PC-9 (cell line): ENCODE measurements around the gene IQCH. TPM values are rescaled to one million over a fixed set of nuclear protein-coding genes. Genes with fewer than 3 reads are reported as not detected.

Source experiments
- BruUV-seq: library from RNA; stranded (reverse); fragments of 400-500 nt; replicated peaks from 2 replicates; lab custom pipeline; 2021; lab: Mats Ljungman, UMichigan
- CTCF ChIA-PET: fragments of 300-600 bp; sonication (Branson Sonifier 250); formaldehyde crosslinking; loops from one replicate; lab custom pipeline; 2022; ENCODE audit warnings: antibody characterized with exemption; lab: Charles Lee
- POLR2A ChIA-PET: fragments of 300-600 bp; sonication (Branson Sonifier 250); formaldehyde crosslinking; loops from one replicate; lab custom pipeline; 2022; ENCODE audit warnings: antibody characterized with exemption; ENCODE audit not compliant: unreplicated experiment; lab: Charles Lee
- DNase-seq, 2 experiments: peaks; one replicate each; pipeline versions ENCODE4 v3.0.0 to v3.0.0-alpha.2; 2015 to 2022; ENCODE audit warnings: mixed read lengths in 1 of 2
- H2AFZ ChIP-seq: fragments of 200-600 bp; sonication (generic); 2 replicates; pipeline ENCODE4 v1.8.1; 2017; ENCODE audit warnings: antibody characterized with exemption
- H3F3A ChIP-seq: fragments of 200-600 bp; sonication (generic); 2 replicates; pipeline ENCODE4 v1.8.1; 2017; ENCODE audit warnings: antibody characterized with exemption, mild to moderate bottlenecking, low read depth; ENCODE audit not compliant: insufficient read depth
- H3K27ac ChIP-seq: fragments of 200-600 bp; sonication (generic); 2 replicates; pipeline ENCODE4 v1.6.1; 2016; ENCODE audit warnings: mixed run types
- H3K27me3 ChIP-seq: fragments of 200-600 bp; sonication (generic); 2 replicates; pipeline ENCODE4 v1.6.1; 2016; ENCODE audit warnings: low read depth, mixed run types; ENCODE audit not compliant: insufficient read depth
- H3K36me3 ChIP-seq: fragments of 200-600 bp; sonication (generic); 2 replicates; pipeline ENCODE4 v1.6.1; 2016; ENCODE audit warnings: low read depth, mixed run types
- H3K4me1 ChIP-seq: fragments of 200-600 bp; sonication (generic); replicated peaks from 2 replicates; pipeline ENCODE4 v1.6.1; 2016; ENCODE audit warnings: mixed run types; ENCODE audit not compliant: insufficient read depth
- H3K4me2 ChIP-seq: fragments of 200-600 bp; sonication (generic); 2 replicates; pipeline ENCODE4 v1.6.1; 2017; ENCODE audit warnings: mixed run types
- H3K4me3 ChIP-seq: fragments of 200-600 bp; sonication (generic); 2 replicates; pipeline ENCODE4 v1.6.1; 2016; ENCODE audit warnings: mixed run types
- H3K79me2 ChIP-seq: fragments of 200-600 bp; sonication (generic); 2 replicates; pipeline ENCODE4 v1.6.1; 2017; ENCODE audit warnings: low read depth, mixed run types
- H3K9me2 ChIP-seq: fragments of 200-600 bp; sonication (generic); 2 replicates; pipeline ENCODE4 v1.8.1; 2017; ENCODE audit warnings: mild to moderate bottlenecking; ENCODE audit not compliant: insufficient read depth
- H3K9me3 ChIP-seq: fragments of 200-600 bp; sonication (generic); 2 replicates; pipeline ENCODE4 v1.8.1; 2016; ENCODE audit warnings: low read depth; ENCODE audit not compliant: insufficient read depth
- H4K20me1 ChIP-seq: fragments of 200-600 bp; sonication (generic); 2 replicates; pipeline ENCODE4 v1.8.1; 2017; ENCODE audit not compliant: insufficient read depth
- CTCF ChIP-seq: fragments of 200-600 bp; sonication (generic); conservative IDR thresholded peaks from 2 replicates; pipeline ENCODE4 v1.6.1; 2017; ENCODE audit warnings: mixed run types, antibody characterized with exemption, mild to moderate bottlenecking, moderate library complexity
- EZH2 ChIP-seq: fragments of 200-600 bp; sonication (generic); IDR thresholded peaks from 2 replicates; pipeline ENCODE4 v1.8.0; 2017; ENCODE audit warnings: antibody characterized with exemption, low read depth
- intact Hi-C: fragments of 100-400 bp; cut with micrococcal nuclease; formaldehyde crosslinking; loops from one replicate; pipeline ENCODE4 v1.10.0; 2022; ENCODE audit not compliant: unreplicated experiment
- total RNA-seq: library from RNA; stranded (reverse); gene quantifications from 2 replicates; pipeline ENCODE4 v1.2.3, GENCODE V29; 2021

The IQCH gene
- total RNA-seq, 1 experiment from 2014 or later = 7.5 TPM

DNA sequence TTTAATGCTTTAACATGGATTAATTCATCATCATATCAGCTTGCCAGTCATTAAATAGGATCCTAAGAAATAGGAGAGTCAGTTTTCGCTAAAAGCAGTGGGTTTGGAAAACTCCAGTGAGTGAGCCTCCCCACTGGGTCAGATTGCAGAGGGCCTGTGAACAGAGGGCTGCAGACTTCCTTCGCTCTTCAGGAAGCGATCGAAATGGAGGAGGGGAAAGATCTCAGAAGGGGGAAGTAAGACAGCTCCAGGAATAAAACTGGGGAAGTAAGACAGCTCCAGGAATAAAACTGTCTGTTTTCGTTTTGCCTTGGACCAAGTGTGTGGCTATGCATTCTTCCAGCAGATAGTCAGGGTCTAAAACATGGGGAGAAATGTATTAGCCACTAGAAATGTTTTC is 141.5 kb downstream of the IQCH start:
- ChIA-PET CTCF (no interaction called here), POLR2A (interaction anchor here (0.7 kb wide), 1 partner anchor 14 kb away, joined by 3 read pairs; no protein-coding TSS in a partner anchor)
- Histone ChIP-seq H2AFZ (no peak overlapping the region), H3K27ac (no peak overlapping the region), H3K9me2 (no peaks in the 10 kb centered on the region), H3K4me3 (no peak overlapping the region), H3K4me2 (no peak overlapping the region), H3K27me3 (no peaks in the 10 kb centered on the region), H3K79me2 (no peaks in the 10 kb centered on the region), H3K9me3 (no peaks in the 10 kb centered on the region), H3K36me3 (no peaks in the 10 kb centered on the region), H4K20me1 (no peaks in the 10 kb centered on the region), H3F3A (no peaks in the 10 kb centered on the region), H3K4me1 (no peaks in the 10 kb centered on the region)
- intact Hi-C loops = no loop called here
- DNase-seq = no peak
- BruUV-seq = no TSS peak
- TF ChIP-seq CTCF (no peak), EZH2 (no peak)

GRCh38 chr15:67397139-67397538 is 142.6 kb downstream of the IQCH start:
- intact Hi-C loops = no loop called here
- ChIA-PET CTCF (interaction anchor here (0.5 to 0.7 kb wide), 2 partner anchors 20 to 455 kb away, joined by 3 to 7 read pairs; no protein-coding TSS in a partner anchor), POLR2A (no interaction called here)
- no TSS peak for BruUV-seq
- H4K20me1 ChIP-seq = no peaks in the 10 kb centered on the region
- DNase-seq = no peak
- H3F3A ChIP-seq = no peaks in the 10 kb centered on the region
- no peaks in the 10 kb centered on the region for H3K79me2 ChIP-seq
- H3K27ac ChIP-seq = no peak overlapping the region
- H3K27me3 ChIP-seq = no peaks in the 10 kb centered on the region
- H3K9me3 ChIP-seq = no peaks in the 10 kb centered on the region
- no peaks in the 10 kb centered on the region for H3K4me1 ChIP-seq
- no peaks in the 10 kb centered on the region for H3K36me3 ChIP-seq
- no peak overlapping the region for H3K4me2 ChIP-seq
- H3K9me2 ChIP-seq = no peaks in the 10 kb centered on the region
- no peak overlapping the region for H3K4me3 ChIP-seq
- no peak for TF ChIP-seq CTCF
- TF ChIP-seq EZH2 = no peak
- no peak overlapping the region for H2AFZ ChIP-seq

GRCh38 chr15:67399925-67400324 is 145.3 kb downstream of the IQCH start:
- no peak overlapping the region for H3K4me2 ChIP-seq
- TF ChIP-seq CTCF = no peak
- no peak for TF ChIP-seq EZH2
- H4K20me1 ChIP-seq = no peaks in the 10 kb centered on the region
- no TSS peak for BruUV-seq
- H3K27ac ChIP-seq = no peak overlapping the region
- no peaks in the 10 kb centered on the region for H3F3A ChIP-seq
- H3K9me2 ChIP-seq = no peaks in the 10 kb centered on the region
- H3K79me2 ChIP-seq = no peaks in the 10 kb centered on the region
- POLR2A ChIA-PET = no interaction called here
- H3K36me3 ChIP-seq = no peaks in the 10 kb centered on the region
- CTCF ChIA-PET = no interaction called here
- no peak overlapping the region for H2AFZ ChIP-seq
- H3K4me3 ChIP-seq = no peak overlapping the region
- H3K4me1 ChIP-seq = no peaks in the 10 kb centered on the region
- H3K27me3 ChIP-seq = no peaks in the 10 kb centered on the region
- H3K9me3 ChIP-seq = no peaks in the 10 kb centered on the region
- no peak for DNase-seq
- intact Hi-C loops = no loop called here
